Stimulated activated CD8-positive, alpha-beta memory T cell treated with anti-CD3 and anti-CD28 coated beads, Interleukin-15, amount 100 ng/mL, for 24 hours (primary cell): ENCODE measurements around the gene LRRC10B.

Source experiments
- DNase-seq: peaks from one replicate; pipeline ENCODE4 v3.0.0-alpha.2; 2020; ENCODE audit warnings: low read depth

Gene LRRC10B

DNA sequence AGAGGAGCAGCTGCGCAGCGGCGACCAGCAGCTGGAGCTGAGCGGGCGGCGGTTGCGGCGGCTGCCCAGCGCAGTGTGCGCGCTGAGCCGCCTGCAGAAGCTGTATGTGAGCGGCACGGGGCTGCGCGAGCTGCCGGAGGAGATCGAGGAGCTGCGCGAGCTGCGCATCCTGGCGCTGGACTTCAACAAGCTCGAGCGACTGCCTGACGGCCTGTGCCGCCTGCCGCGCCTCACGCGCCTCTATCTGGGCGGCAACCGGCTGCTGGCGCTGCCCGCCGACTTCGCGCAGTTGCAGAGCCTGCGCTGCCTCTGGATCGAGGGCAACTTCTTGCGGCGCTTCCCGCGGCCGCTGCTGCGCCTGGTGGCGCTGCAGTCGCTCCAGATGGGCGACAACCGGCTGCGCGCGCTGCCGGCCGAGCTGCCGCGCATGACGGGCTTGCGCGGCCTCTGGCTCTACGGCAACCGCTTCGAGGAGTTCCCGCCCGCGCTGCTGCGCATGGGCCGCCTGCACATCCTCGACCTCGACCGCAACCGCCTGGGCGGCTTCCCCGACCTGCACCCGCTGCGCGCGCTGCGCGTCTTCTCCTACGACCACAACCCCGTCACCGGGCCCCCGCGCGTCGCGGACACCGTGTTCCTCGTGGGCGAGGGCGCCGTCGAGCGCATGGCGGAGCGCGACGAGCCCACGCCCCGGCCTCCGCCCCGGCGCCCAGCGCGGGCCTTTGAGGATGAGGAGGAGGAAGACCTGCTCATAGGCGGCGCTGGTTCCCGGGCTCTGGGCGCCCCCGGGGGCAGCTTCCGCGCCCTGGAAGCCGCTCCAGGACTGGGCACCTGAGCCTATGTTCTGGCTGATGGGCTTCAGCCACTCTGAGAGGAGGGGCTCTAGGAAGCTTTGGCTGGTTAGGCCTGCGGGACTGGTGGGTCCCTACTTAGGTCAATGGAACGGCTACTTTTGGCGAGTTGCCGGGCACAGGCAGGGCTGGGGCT is 787 bp downstream of the LRRC10B start:
- peak; percentile 40 for DNase-seq

DNA sequence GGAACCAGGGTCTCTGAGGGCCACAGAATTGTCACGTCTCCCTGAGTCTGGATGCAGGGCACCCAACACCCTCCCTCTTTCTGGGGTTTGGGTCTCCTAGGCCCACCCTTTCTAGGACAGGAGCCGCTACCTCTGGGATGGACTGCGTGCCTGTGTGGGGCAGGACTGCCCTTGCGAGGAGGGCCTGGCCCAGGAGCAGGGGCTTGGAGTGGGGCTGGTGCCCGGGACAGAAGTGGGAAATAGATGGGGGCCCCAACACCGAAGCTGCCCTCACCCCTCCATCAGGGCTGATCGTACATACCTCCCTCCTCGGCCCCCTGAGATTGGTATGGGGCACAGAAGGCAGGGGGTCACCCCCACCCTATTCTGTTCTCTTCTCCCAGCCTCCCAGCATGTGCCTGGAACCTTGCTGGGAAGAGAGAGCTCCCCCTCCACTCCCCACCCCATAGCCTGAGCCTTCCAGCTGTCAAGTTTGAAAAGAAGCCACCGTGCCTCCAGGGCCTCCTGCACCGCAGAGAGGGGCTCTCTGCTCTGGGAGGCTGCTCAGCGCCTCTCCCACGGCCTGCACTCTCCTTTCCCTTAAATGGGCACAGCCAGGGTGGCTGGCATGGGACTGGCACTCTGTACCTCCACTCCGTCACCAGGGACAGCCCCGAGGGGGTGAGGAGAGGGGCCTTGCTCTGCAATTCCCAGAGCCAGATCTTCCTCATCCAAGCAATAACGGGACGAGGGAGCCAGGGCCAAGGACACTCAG is 1.8 kb downstream of the LRRC10B start:
- DNase-seq: no peak

DNA sequence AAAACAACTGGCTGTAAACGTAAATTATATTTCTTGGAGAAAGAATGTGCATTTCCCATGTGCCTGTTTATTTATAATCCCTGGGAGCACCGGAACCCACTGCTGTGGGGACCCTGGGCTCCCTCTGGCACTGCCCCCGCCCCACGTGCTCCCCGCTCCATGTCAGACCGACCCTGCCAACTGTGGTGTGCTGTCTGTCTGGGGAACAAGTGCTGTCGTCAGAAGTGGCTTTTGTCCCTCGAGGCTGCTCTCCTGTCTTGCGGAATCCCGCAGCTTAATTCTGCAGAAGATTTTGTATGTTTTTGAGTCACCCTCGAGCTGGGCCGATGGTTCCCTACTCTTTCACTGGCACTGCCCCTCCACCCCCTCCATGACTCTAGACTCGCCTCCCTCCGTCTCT is 2.4 kb downstream of the LRRC10B start:
- no peak for DNase-seq

DNA sequence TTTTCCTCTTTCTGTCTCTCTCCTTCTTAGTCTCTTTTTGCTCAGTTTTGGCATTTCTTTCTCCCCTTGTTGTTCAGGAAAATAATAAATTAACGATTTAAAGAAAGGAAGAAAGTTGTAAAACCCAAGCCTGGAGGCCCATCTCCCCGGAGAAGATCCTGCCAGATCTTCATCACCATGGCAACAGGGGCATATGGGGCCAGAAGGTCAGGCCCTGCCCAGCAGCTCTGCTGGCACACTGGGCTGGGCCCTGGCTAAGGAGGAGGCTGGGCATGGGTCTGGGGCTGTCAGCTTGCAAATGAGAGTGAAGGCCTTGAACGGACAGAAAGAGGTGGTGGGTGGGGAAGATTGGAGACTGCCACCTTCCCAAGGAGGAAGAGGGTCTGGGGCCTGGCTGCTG is 2.8 kb downstream of the LRRC10B start:
- DNase-seq: no peak

DNA sequence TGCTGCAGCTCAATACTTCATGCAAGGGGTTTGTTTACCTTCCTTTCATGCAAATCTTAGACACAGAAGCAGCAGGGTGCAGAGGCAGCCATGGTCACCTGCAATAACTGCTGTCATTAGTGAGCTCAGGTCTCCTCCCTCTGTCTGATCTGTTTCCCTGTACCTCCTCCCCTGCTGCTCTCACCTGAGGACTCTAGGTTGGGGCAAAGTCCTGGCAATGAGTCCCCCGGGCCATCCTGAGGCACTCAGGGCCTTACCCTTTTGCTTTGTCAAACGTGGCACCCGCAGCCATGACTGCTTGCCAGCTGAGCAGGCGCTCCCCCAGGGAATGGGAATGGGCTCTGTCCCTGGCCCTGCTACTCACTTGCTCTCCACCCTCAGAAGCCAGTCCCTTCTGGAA is 3.9 kb downstream of the LRRC10B start:
- no peak for DNase-seq

DNA sequence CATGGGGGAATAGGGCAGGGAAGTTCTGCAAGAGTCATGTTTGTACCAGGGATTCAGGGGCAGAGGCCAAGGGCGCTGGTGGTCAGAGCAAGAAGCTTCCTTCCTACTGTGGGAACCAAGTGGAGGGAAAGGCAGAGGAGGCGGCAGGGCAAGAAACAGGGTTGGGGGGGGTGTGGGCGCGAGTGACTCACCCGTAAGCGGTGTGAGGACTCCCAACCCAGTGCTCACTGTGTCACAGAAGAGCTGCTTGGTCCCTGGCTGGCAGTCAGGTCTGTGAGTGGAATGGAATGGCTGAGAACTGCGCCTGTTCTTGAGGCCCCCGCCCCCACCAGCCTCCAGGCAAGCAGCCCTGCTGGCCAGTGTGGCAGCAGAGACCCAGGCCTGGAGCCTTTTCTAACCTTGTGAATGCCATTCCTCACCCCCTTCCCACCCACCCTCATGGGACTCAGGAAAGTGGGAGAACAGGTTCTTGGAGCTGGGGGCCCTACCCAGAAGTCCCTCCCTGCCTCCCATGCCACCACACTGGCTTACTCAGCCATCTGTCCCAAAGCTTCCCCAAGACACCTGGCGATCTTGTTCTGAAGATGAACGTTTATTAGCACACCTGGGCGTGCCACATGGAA is 4.7 kb downstream of the LRRC10B start:
- DNase-seq: no peak

DNA sequence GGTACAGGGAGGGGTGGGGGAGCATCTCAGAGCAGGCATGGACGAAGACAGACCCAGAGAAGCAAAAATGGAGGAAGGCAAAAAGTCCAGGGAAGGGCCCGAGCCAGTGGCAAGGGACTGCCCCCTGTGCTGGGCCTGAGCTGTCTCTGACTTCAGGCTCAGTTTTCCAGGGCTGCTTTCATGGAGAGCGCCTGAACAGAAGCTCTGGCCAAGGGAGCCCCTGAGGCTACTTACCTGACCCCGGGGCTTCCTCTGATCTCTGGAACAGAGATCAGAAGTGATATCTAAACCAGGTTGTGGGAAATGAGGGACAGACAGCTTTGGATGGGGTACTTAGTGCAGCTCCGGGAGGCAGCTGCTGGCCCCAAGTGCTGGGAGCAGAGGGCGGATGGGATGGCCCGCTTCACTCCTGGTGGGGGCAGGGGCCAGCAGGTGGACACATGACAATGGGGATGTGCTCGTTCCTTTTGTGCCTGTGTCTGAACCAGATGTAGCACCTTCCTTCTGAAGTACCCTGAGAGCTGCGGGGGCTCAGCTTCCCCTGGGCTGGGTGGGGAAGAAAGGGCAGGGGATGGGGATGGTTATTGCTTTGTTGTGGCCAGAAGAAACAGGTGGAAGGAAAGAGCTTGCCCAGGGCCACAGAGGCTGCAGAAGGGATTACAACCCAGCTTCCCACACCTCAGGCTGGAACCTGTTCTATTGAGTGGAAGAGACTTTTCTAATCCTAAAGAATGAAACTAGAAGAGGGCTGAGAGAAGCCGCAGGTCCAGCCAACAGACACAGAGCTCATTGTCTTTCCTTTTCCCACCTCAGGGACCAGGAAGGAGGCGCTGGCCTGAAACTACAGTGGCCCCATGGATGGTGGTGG is 5.7 kb downstream of the LRRC10B start:
- DNase-seq: no peak

DNA sequence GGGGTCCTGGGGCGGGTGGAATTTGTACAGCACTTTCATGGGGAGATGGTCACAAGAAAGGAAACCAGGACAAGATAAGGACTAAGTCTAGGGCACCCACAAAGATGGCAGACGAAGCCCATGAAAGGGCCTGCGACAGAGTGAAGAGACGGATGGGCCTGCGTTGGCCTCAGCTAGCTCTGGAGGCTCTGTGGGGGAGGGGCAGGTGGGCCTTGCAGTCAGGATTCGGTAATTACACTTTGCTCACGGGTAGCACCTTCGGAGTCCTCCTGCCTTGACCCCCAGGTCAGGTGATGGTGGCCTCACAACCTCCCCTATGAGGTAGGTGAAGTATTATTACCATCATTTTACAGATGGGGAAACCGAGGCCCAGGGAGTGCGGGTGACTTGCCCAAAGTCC is 7.1 kb downstream of the LRRC10B start:
- DNase-seq: no peak

DNA sequence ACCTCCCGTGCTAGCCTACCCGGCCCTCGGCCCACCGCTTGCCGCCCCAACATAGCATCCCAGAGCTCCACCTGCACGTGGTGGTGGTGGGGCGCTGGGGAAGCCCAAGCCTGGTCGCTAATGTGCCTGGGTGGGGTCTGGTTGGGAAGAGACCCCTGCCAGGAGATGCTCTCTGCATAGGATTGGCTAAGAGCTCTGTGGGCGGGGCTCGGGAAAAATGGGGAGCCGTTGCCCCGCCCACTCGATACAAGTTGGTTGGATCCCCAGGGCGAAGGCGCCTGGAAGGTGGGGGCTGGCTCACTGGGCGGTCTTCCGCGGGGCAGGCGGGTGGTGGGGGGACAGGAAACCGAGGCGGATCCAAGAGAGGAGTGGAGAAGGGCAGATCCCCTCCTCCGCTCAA is 7.6 kb downstream of the LRRC10B start:
- no peak for DNase-seq

DNA sequence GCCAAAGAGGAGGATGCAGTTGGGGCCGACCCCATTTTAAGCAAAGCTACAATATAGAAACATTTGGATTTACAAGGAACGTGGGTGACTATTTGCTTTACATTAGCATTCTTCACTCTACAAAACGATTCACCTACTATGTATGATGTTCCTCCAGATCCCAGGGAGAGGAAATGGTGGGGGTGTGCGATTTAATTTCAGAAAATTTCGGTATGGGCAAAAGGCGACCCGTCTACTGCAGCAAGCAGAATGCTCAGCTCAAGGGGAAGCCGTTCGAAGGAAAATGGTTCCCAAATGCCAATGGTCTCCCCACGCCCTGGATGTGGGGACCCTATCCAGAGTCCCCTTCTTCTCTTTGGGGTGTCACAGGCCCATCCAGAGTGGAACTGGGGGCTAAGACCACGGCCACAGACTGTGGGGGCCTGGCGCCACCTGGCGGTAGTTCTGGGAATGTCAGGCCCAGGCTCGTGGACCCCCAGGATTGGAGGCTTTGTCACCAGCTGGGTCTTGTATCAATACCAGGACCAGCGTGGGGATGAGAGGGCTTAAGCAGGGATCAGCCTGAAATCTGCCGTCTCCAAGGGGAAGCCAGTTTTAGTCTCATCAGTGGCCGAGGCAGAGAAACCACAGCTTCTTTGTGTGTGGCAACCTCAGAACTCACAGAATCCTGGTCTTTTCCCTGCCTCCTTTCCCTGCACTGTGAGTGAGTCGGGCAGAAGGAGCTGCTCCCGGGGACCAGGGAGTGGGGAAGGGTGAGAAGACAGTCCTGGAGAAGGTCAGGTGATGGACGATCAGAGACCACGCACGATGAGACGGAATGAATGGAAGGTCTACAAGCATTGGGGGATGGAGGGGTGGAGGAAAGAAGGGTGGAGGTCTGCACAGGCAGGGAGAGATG is 8.4 kb downstream of the LRRC10B start:
- peak; percentile 65 for DNase-seq

DNA sequence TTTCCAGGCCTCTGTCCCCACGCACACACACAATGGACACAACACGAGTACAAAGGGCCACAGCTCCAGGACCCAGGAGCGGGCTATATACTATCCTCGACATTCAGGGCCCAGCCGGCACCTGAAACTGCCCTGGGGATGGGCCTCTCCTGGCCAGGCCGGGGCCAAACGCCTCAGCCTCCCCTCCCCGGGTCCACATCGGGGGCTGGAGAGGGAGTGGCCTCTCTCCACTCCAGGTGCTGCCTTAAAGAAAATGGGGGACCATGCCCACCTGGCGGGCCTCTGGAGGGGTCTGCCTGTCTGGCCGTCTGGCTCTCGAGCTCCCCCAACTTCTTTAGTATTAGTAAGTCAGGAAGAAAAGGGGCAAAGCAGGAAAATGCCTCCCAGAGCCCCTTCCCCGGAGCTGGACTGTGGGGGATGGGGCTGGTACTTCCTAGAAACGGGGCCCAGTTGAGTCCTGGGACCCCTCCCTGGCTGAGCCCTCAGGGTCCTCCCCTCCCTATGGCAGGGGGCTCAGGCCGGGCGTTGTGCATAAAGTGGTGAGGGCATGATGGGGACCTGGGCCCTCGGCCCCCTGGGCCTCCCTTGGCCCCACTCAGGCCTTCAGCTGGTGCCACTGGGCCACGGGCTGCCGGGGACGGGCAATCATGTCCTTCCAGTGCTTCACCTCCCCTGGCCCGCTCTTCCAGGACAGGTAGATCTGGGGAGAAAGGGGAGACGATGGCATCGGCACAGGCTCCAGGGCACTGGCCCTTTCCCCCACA is 9.7 kb downstream of the LRRC10B start:
- DNase-seq: no peak

DNA sequence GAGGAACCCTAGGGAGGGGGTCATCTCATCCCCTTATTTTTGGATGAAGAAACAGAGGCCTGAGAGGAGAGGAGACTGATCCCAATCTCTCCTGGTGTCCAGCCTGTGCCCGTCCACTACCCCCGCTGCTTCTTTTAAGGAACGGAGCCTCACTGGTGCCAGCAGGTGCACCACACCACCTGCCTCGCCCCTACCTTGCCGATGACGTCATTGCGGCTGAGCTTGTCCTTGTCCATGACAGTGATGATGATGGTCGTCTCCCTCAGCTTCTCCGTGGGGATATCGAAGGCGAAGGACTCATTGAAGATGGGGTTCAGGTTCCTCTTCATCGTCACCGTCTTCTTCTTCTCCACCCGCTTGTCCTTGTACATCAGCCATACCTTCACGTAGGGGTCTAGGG is 14.3 kb downstream of the LRRC10B start:
- DNase-seq: no peak

DNA sequence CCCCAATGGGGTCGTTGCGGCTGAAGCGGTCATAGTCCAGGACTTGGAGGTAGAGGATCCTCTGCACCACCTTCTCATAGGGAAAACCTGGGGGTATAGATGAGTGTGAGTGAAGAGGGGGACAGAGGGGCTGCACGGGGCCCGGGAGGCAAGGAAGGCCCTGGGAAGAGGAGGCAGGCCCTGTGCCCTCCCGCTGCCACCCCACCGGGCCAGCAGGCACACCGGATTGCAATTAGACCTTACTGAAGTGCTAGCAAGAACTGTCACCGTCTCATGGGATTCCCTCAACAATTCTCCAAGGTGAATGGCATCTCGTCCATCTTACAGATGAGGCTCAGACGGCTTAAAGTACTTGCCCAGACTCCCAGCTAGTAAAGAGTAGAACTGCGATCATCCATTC is 15.9 kb downstream of the LRRC10B start:
- no peak for DNase-seq

DNA sequence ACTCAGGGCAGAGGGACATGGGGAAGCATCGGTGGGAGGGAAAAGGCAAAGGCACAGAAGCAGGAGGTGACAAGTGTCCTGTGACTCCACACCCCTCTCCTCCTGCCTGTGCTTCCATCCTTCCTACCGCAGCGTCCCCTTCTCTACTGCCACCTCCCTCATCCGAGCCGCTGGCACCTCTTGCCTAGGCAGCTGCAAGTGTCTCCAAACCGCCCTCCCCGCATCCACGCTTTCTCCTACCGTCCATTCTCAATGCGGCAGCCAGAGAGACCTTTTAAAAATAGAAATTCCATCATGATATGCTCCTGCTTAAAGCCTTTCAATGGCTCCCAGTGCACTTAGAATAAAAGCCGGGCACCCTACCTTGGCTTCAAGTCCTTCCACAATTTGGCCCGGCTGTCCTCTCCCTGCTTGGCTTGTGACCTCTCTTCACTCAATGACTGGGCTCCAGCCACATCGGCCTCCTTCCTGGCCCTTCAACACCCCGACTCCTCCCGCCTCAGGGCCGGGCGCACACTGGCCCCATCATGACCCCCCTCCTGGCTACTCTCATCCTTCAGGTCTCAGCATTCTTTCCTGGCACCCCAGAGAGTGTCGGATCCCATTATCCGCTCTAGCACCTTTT is 16.5 kb downstream of the LRRC10B start:
- no peak for DNase-seq

DNA sequence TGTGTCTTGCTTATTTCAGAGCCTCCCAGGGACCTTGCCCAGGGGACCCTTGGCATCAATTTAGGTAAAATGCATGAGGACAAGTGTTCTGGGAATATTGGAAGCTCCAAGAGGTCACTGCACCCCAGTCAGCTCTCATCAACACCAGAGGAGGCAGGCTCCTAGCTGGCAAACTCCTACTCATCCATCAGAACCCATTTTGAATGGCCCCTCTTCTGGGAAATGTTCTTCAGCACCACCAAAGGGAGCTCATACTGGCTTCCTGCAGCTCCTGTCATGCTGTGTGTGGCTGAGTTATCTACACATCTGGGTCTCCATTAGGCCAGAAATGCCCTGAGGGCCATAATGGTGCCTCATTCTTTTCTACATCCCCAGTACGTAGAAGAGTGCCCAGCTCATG is 17.7 kb downstream of the LRRC10B start:
- DNase-seq: no peak

DNA sequence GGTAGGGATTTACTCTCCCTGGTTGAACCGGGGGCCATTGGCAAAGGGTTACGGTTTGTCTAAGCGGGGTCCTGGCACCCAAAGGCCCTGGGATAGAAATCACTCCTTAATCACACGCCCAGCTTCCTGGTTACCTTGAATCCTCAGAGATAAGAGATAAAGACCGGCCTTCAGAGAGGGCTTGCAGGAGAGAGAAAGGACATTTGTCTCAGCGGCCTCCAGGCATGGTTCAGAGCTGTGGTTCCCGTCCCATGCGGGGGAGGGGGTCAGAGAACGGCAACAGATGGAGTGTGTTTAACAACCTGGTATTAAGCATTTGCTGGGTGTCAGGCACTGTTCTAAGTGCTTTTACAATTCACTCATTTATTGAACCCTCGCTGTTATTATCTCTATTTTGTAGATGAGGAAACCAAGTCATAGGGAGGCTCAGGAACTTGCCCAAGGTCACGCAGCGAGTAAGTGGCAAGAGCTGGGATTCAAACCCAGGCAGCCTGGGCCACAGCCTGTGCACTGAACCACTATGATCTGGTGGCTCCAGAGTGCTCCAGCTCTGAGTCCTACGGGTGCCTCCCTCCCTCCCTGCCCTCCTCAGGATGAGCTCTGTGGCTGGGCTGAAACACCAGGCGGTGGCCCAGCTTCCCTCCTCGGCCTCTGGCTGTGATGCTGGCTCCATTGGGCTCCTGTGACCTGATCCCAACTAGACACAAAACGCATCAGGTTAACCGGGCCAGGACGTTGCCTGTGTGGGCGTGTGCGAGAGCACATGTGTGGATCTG is 18.6 kb downstream of the LRRC10B start:
- no peak for DNase-seq

DNA sequence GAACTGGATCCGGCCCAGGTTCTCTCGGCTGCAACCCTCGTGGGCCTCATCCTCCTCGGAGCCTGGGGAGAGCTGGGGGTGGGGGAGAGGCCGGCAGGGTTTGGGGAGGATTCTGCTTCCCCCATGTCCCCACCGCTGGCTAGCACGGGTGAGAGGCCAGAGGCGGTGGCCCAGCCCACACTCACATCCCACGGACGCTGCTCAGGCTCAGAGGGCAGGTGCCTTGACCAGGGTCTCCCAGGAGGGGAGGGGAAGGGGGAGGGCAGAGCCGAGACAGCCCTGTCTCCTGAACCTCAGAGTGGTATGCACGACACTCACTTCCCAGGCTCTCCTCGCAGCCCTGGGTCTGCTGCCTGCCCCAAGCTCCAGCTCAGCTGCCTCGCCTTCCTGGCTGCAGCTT is 19.6 kb downstream of the LRRC10B start:
- DNase-seq: no peak

DNA sequence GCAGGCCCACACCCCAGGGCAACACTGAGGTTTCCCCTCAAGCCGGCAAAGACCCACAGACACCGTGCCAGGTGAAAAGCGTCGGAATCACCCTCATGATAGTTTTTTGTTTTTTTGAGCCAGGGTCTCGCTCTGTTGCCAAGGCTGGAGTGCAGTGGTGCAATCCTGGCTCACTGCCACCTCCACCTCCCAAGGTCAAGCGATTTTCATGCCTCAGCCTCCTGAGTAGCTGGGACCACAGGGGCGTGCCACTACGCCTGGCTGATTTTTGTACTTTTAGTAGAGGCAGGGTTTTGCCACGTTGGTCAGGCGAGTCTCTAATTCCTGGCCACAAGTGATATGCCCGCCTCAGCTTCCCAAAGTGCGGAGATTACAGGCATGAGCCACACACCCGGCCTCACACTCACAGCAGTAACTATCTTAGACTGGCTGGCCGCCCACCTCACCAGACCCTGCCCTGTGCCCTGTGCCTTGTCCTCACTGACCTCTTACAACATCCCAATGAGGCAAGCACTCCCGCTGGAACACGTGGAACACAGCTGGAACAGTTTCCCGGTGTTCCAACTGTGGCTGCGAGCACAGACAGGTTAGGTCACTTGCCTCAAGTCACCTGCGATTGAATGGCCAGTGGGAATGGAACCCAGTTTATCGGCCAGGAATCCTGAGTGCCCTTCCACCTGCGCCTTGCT is 21.1 kb downstream of the LRRC10B start:
- no peak for DNase-seq
